HG03460 (cell line): Measurements from ENCODE around the gene SEMA4A.
"Not testable (repeated sequence)": the region's sequence is repeated elsewhere in the genome, so short reads cannot be mapped to it uniquely, and the experiment has no call there.

Source experiments
- ATAC-seq: cut with Tn5 transposase; IDR thresholded peaks from one replicate; pipeline ENCODE4 v1.9.1; 2021; ENCODE audit not compliant: unreplicated experiment

SEMA4A gene

DNA sequence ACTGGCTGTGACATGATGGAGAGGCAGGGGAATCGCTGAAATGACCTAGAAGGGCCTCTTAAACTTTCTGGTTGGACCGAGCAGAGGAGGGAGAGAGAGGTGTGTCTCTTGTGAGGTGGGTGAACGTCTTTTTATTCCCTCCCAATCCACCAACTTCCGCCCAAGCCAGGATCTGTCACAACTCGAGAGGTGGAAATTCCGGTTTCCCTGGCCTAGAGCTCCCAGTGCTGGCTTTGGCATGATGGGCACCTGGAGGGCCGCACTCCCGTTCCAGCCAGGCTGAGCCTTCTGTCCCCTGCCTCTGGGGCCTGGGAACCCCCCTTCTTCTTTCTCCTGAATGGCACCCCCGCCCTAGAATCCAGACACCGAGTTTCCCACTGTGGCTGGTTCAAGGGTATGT is at the start of gene SEMA4A:
Gene SEMA4A, plus strand, starts transcription at position 224 of the 400 bp plus-strand sequence. CDS start 994 bp downstream, outside the sequence.
- ATAC-seq: no peak

DNA sequence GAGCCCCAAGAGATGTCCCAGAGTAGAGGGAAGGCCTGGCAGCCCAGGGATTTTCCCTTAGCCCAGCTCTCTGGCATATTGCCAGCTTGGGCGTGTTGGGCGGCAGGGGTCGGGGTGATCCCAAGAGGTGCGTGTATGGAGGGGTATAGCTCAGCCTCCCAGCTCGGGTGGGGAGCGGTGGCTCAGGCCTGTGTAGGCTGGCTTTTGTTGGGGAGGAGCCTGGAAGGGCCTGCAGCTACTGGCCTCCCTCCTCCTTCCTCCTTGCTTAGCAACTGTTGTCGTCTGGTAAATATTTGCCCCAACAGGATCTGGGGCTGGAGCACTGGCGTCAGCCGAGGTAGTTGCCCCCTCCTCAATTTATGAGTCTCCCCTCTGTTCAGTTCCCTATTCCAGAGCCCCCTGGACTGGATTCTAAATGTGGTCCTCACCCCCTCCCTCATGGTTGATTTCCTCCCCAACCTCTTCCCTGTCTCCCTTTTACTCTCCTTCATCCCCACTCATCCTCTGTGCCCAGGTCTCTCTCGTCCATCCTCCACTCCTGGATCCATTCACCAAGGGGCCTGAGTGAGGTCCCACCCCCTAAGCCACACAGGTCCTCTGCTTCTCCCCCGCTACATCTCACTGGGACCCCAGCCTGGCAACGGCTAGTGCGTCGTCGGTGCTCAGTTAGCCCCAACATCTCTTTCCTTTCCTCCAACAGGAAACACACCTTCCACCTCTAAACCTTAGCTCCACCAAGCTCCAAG is 49.1 kb upstream of the SEMA4A start:
- ATAC-seq: no peak

DNA sequence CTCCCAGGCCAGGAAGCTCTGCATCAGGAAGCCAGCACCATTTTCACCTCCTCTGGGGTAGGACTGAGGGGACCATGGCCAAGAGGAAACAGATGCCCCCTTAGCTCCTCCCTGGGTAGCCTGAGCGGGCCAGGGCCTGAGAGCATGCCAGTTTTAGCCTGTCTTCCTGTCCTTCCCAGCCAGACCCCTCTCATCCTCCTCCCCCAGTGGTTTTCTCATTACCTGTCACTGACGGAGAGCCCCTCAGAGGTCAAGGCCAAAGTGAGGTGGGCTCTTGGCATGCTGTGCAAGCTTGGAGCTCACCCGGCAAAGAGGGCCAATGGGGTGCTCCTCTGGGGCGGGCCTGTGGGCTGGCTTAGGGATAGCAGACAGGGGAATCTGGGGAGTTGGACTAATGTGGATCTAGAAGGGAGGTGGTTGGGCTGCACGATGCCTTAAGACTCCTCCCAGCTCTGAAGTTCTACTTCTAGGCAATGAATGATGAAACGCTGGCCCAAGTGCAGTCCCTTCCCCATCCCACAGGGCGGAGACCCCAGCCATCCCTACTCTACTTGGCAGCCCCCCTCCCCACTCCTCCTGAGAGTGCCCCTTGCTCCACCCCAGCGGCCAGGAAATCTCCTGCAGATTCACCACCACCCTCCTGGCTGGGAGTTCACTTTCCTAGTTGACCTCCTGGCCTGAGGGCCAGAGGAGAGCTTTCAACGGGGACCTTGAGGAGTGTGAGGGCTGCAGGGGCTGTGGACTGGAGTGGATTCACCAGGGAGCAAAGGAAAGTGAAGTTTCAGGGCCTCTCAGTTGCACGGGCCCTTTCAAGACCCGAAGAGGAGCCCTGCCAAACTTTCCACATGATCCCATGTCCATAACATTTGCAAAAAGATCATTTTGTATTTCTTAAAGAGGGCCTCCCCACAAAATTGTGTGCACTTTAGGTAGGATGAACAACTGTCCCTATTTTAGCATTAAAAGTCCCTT is 48.2 kb upstream of the SEMA4A start:
- ATAC-seq: no peak

DNA sequence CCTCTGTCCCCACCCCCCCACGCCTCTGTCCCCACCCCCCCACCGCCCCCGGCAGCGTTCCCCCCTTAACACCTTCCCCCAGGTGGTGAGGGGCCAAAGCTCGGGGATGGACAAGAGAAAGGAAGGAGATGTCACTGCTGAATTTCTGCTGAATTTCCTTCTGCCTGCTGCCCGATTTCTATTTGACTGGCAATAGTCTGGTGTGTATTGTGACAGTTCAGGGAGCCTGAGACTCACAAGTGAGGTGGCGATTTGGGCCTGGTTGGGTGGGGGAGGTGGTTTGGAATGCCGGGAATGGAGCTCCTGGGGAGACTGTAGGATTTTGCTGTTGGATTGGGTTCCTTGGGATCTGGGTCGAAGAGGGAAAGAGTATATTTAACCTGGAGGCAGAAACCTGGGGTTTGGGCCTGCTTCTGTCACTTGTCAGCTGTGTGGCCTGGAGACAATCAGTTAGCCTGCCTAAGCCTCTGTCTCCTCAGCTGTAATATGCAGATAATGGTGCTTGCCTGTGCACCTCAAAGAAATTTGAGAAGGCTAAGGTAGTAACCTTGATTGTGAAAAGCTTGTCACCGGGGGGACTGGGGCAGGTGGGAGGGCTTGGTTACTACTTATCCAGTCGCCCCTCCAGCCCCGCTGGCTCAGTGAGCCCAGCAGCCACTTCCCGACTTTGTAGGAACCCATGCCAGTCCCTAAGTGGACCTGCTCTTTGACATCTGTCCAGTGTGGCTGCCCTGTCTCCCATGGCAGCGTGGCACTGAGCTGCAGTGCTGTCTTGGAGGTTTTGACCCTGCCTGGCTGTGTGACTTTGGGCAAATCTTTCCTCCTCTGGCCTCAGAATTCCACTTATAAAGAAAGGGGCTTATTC is 46.5 kb upstream of the SEMA4A start:
- ATAC-seq: no peak

DNA sequence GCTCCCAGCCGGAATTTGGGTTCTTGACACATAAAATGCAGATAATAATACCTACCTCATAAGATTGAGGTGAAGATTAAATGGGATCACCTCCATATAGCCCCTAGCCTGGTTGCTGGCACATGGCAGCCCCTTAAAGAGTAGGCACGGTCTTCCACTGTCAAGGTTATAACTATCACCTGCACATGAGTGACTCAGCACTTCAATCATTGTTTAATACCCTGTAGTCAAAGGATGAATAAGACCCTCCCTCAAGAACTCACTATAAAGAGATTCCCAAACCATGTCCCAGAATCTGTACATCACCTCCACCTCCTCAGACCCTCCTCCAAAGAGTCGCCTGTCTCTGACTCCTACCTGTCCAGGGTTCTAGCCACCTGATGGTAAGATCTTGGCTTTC is 45.3 kb upstream of the SEMA4A start:
- no peak for ATAC-seq

DNA sequence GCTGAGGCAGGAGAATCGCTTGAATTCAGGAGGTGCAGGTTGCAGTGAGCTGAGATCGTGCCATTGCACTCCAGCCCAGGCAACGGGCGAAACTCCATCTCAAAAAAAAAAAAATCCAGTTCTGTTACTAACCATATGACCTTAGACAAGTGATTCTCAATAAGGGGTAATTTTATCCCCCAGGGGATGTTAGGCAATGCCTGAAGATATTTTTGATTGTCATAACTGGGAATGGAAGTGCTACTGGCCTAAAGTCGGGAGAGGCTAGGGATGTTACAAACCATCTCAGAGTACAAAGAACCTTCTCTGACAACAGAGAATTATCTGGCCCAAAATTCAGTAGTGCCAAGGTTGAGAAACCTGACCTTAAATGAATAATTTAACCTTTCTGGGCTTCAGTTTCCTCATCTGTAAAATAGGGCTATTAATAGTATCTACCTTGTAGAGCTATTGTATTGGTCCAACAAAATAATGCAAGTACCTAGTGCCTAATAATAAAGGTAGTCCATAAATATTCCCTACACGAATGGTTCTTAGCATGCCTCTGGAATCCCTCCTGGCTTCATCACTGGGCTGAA is 44.6 kb upstream of the SEMA4A start:
- no peak for ATAC-seq

DNA sequence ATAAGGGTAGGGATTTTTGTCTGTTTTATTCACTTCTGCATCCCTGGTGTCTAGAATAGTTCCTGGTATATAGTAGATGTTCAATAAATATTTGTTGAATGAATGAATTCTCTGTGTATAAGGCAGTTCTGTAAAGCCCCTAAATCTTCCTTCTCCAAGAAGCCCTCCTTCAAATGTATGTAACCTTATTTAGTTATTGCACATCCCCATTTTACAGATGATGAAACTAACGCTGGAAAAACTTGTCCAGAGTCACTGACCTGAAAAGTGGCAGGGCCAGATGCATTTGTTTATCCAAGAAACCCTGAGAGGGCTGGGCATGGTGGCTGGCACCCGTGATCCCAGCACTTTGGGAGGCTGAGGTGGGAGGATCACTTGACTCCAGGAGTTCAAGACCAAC is 43.1 kb upstream of the SEMA4A start:
- no peak for ATAC-seq

DNA sequence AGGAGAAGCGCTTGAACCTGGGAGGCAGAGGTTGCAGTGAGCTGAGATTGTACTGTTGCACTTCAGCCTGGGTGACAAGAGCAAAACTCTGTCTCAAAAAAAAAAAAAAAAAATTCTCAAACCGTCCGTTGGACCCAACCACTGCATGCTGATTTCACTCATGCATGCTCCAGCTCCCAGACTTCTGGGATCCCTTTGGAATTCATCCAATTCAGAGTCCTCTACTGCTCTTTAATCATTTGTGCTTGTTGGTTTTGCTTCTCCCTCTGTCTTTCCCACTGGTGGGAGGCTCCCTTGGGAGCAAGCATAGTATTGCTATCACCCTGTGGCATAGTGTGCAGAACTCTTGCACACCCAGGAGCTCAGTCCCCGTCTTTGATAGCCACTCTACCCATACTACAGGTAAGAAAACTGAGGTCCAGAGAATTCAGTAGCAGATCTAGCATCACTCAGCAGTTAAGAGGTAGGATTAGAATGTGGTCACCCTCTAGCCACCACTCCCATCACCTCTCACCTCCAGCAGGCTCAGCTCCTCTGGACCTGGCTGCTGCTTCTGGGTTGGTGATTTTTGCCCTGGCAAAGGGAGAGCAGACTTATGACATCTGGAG is 41.9 kb upstream of the SEMA4A start:
- no peak for ATAC-seq

DNA sequence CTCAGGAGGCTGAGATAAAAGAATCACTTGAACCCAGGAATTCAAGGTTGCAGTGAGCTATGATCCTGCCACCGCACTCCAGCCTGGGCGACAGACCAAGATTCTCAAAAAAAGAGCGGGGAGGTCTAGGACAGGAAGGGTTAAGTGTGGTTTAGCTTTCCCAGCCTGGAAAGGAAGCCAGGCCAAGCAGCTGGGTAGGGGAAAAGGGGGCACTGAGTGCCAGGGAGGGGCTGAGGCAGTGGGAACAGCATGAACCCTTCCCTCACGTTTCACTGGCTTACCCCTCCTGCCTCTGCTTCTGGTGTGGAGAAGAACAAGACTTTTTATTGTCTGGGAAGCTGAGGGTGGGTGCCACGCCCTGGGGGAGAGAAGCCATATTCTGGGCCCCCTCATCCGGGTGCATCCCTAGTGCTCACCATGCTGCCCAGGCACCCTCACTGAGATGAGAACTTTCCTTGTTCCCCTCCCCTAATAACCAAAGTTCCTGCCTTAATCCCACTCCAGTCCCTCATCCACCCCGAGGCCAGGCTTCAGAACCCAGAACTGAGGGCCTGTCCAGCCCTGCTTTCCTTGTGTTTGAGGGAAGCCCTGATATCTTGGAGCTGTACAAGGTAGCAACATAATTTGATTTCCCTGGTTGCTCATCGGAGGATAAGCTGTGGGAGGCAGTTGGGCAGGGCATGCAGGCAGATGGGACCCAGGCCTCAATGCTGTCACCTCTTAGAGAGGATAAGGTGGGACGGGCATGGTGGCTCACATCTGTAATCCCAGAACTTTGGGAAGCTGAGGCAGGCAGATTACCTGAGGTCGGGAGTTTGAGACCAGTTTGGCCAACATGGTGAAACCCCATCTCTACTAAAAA is 40.9 kb upstream of the SEMA4A start:
- ATAC-seq: no peak

DNA sequence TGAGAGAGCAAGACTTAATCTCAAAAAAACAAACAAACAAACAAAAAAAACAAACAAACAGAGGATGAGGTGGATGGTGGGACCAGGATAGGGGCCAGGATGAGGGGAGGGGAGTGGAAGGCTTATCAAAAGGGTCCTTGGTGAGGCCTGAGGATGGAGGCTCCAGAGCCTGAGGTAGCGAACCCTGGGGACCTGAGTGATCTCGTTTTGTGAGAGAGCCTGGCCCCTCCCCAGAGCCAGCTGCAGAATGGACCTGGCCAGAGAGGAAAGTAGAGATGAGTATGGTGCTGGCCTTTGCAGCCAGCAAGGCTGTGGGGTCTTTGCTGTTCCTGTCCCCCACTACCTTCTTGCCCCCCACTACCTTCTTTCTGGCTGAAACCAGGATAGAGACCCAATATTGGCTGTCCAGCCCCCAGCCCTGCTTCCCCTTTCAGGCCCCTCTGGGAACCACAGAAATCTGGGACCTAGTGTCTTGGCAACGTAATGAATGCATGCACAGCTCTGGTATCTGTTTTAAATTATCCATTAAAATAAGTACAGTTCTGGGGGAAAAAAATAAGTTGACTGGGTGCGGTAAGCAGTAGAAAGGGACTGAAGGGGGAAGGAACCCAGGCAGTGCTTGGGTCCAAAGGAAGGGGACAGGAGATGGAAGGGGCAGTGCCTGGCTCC is 40.0 kb upstream of the SEMA4A start:
- ATAC-seq: no peak

DNA sequence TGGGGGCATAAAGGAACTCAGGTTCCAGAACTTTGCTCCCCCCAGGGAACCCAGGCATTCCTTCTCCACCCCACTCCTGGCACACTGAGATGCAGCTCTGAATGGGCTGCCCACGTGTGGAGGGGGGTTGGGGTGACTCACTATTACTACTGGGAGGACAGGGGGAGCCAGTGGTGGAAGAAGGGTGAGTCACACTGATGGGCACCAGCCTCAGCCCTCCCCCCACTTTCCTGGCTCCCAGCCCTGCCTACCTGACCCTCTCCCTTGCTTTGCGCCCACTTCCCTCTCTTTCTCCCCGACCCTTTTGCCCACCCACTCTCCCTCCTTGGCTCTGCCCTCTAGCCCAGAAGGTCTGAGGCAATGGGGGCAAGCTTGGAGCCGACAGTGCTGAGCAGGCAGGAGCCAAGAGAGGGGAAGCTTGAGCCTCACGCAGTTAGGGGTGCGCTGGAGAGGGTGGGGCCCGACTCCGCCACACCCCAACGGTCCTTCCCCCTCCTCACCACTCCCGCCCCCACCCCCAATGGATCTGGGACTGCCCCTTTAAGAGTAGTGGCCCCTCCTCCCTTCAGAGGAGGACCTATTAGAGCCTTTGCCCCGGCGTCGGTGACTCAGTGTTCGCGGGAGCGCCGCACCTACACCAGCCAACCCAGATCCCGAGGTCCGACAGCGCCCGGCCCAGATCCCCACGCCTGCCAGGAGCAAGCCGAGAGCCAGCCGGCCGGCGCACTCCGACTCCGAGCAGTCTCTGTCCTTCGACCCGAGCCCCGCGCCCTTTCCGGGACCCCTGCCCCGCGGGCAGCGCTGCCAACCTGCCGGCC is 39.1 kb upstream of the SEMA4A start, which contains the start of gene LMNA:
Gene LMNA, plus strand, starts transcription at position 611 of the 818 bp plus-strand sequence. CDS start 208 bp downstream, outside the sequence.
- peak; percentile 62 for ATAC-seq

DNA sequence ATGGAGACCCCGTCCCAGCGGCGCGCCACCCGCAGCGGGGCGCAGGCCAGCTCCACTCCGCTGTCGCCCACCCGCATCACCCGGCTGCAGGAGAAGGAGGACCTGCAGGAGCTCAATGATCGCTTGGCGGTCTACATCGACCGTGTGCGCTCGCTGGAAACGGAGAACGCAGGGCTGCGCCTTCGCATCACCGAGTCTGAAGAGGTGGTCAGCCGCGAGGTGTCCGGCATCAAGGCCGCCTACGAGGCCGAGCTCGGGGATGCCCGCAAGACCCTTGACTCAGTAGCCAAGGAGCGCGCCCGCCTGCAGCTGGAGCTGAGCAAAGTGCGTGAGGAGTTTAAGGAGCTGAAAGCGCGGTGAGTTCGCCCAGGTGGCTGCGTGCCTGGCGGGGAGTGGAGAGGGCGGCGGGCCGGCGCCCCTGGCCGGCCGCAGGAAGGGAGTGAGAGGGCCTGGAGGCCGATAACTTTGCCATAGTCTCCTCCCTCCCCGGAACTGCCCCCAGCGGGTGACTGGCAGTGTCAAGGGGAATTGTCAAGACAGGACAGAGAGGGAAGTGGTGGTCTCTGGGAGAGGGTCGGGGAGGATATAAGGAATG is 38.4 kb upstream of the SEMA4A start:
- ATAC-seq: peak; percentile 3

DNA sequence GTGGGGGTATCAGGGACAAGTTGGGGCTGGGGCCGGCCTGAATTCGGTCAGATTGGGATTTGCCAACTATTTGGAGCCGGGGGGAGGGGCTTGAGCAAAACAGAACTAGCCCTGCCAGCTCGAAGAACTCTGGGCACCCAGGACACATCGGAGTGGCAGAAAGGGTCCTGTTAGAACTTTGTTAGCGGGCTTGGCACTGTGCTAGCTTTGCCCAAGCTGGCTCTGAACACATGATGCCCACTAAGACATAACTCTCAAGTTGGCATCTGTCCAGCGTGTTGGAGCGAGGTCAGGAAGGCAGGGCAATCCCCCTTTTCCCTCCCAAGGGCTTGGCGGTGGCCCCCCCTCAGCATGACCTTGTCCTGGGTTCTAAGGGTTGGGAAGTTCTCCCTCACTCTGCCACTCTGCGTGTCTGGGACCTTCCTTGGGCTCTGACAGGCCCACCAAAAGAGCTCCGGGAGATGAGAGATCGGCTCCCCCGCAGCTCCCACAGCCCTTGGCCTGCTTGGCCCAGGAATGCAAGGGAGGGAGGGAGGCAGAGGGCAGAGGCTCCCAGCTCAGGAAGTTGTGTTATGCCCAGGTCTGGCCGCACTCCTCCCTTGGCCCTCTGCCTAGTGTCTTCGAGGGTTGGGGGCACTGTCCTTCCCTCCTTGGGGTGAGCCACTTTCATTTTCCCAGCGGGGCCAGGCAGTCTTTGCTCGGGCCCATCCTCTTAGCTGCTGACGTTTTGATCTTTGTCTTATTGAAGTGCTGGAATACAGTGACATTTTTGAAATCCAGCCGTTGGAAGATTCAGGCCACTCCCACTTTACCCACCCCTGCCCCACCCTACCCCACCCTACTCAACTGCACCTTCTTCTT is 37.6 kb upstream of the SEMA4A start:
- no peak for ATAC-seq

DNA sequence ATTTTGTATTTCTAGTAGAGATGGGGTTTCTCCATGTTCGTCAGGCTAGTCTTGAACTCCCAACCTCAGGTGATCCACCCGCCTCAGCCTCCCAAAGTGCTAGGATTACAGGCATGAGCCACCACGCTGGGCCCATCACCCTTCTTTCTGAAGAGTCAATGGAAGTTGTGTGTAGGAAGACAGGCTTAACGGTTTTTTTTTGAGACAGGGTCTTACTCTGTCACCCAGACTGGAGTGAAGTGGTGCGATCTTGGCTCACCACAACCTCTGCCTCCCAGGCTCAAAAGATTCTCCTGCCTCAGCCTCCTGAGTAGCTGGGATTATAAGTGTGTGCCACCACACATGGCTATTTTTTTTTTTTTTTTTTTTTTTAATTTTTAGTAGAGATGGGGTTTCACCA is 36.7 kb upstream of the SEMA4A start:
- not testable (repeated sequence) for ATAC-seq

DNA sequence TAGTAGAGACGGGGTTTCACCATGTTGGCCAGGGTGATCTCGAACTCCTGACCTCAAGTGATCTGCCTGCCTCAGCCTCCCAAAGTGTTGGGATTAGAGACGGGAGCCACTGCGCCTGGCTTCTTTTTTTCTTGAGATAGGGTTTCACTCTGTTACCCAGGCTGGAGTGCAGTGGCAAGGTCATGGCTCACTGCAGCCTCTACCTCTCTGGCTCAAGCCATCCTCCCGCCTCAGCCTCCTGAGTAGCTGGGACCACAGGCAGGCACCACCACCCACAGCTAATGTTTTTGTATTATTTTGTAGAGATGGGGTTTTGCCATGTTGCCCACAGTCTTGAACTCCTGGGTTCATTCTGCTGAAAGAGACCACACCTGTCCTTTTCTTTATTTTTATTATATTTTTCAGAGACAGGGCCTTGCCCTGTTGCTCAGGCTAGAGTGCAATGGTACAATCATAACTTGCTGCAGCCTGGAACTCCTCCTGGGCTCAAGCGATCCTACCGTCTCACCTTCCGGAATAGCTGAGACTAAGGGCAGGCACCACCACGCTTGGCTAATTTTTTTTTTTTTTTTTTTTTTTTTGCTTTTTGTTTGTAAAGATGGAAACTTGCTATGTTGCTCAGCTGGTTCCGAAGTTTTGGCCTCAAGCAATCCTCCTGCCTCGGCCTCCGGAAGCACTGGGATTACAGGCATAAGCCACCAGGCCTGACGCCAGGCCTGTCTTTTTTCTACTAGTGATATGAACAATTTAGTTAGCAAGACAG is 35.8 kb upstream of the SEMA4A start:
- no peak for ATAC-seq
